ENCODE data around the gene TMEM145.

Gene TMEM145

GRCh38 chr19:42368765-42369164 lies 55.7 kb downstream of the TMEM145 start:
- H3K9ac ChIP-seq (ENCODE audit: low read depth, low read length): no peak overlapping the region
- peaks cover 11% of the 10 kb centered on the region for H3K36me3 ChIP-seq (ENCODE audit: insufficient read depth, low read length)
- WGBS: 93% methylated on average over 15 of the region's 15 CpGs
- no peak overlapping the region for H3K4me3 ChIP-seq (ENCODE audit: low read length)
- H3K27me3 ChIP-seq (ENCODE audit: insufficient read depth, low read length): no peaks in the 10 kb centered on the region
- no peaks in the 10 kb centered on the region for H3K9me3 ChIP-seq (ENCODE audit: insufficient read depth, low read depth, low read length)
- H3K27ac ChIP-seq (ENCODE audit: low read depth, low read length): no peak overlapping the region
- peaks cover 11% of the 10 kb centered on the region for H3K4me1 ChIP-seq (ENCODE audit: insufficient read depth, low read length)

GRCh38 chr19:42369433-42370067 lies 56.4 kb downstream of the TMEM145 start:
- no peaks in the 10 kb centered on the region for H3K9me3 ChIP-seq (ENCODE audit: insufficient read depth, low read depth, low read length)
- H3K4me1 ChIP-seq (ENCODE audit: insufficient read depth, low read length): peaks cover 11% of the 10 kb centered on the region
- peaks cover 8% of the 10 kb centered on the region; the same call in 1 of the 2 replicates for H3K36me3 ChIP-seq (ENCODE audit: insufficient read depth, low read length)
- H3K9ac ChIP-seq (ENCODE audit: low read depth, low read length): no peak overlapping the region
- H3K27ac ChIP-seq (ENCODE audit: low read depth, low read length): peak overlapping the region; percentile 80; the same call in 1 of the 2 replicates
- no peaks in the 10 kb centered on the region for H3K27me3 ChIP-seq (ENCODE audit: insufficient read depth, low read length)
- no peak overlapping the region for H3K4me3 ChIP-seq (ENCODE audit: low read length)
- WGBS: 81% methylated on average over 27 of the region's 27 CpGs

GRCh38 chr19:42370068-42370520 lies 57.0 kb downstream of the TMEM145 start:
- Histone ChIP-seq H3K4me1 (ENCODE audit: insufficient read depth, low read length) (peaks cover 11% of the 10 kb centered on the region), H3K27me3 (ENCODE audit: insufficient read depth, low read length) (no peaks in the 10 kb centered on the region), H3K4me3 (ENCODE audit: low read length) (peak overlapping the region; percentile 26; the same call in 1 of the 2 replicates), H3K36me3 (ENCODE audit: insufficient read depth, low read length) (peaks cover 10% of the 10 kb centered on the region; the same call in 1 of the 2 replicates), H3K9me3 (ENCODE audit: insufficient read depth, low read depth, low read length) (no peaks in the 10 kb centered on the region), H3K27ac (ENCODE audit: low read depth, low read length) (peak overlapping the region; percentile 80; the same call in 1 of the 2 replicates), H3K9ac (ENCODE audit: low read depth, low read length) (no peak overlapping the region)
- 8% methylated on average over 9 of the region's 9 CpGs for WGBS

GRCh38 chr19:42370626-42371175 lies 57.6 kb downstream of the TMEM145 start:
- H3K9me3 ChIP-seq (ENCODE audit: insufficient read depth, low read depth, low read length): no peaks in the 10 kb centered on the region
- H3K27ac ChIP-seq (ENCODE audit: low read depth, low read length): peak overlapping the region; percentile 80; the same call in 1 of the 2 replicates
- 0 out of 2 replicates have a peak overlapping the region, but pooled peaks have one; percentile 31 for H3K9ac ChIP-seq (ENCODE audit: low read depth, low read length)
- H3K36me3 ChIP-seq (ENCODE audit: insufficient read depth, low read length): peaks cover 12% of the 10 kb centered on the region; the same call in 1 of the 2 replicates
- H3K27me3 ChIP-seq (ENCODE audit: insufficient read depth, low read length): no peaks in the 10 kb centered on the region
- H3K4me3 ChIP-seq (ENCODE audit: low read length): peak overlapping the region; percentile 26; the same call in 1 of the 2 replicates
- H3K4me1 ChIP-seq (ENCODE audit: insufficient read depth, low read length): peaks cover 11% of the 10 kb centered on the region
- 72% methylated on average over 9 of the region's 12 CpGs for WGBS

All from HUES64 (cell line).